Sigmoid colon (tissue), 7 donors: ENCODE results near the gene CC2D1A. TPM values are rescaled to one million over a fixed set of nuclear protein-coding genes. Genes with fewer than 3 reads are reported as not detected.

ENCODE experiments used
- DNase-seq: peaks from one replicate; pipeline ENCODE4 v3.0.0-alpha.2; 2019
- H3K27ac ChIP-seq, 4 donors: fragments of 200-600 bp; sonication (generic); one replicate each; pipeline ENCODE4 v1.5.1; 2016 to 2019; ENCODE audit warnings: mild to moderate bottlenecking in 1 of 4
- H3K27me3 ChIP-seq, 3 donors: fragments of 200-600 bp; sonication (generic); one replicate each; pipeline ENCODE4 v1.5.1; 2019; ENCODE audit warnings: mild to moderate bottlenecking in 1 of 3
- H3K36me3 ChIP-seq, 4 donors: fragments of 200-600 bp; sonication (generic); one replicate each; pipeline ENCODE4 v1.5.1; 2016 to 2019
- H3K4me1 ChIP-seq, 4 donors: fragments of 200-600 bp; sonication (generic); one replicate each; pipeline ENCODE4 v1.5.1; 2017 to 2019
- H3K4me3 ChIP-seq, 4 donors: fragments of 200-600 bp; sonication (generic); one replicate each; pipeline ENCODE4 v1.5.1; 2017 to 2019; ENCODE audit warnings: mild to moderate bottlenecking in 2 of 4, moderate library complexity in 1 of 4
- H3K9me3 ChIP-seq, 4 donors: fragments of 200-600 bp in 3 of 4; sonication (generic) in 3 of 4; one replicate each; pipeline versions ENCODE4 v1.5.1 to v1.6.1; 2013 to 2019
- CTCF ChIP-seq, 4 experiments: fragments of 450-650 bp in 3 of 4; fragments of 200-600 bp in 1 of 4; IDR thresholded peaks; one replicate each; pipeline ENCODE4 v1.5.1; 2016 to 2019; ENCODE audit warnings: antibody characterized with exemption in 4 of 4, mild to moderate bottlenecking in 3 of 4, moderate library complexity in 2 of 4
- EP300 ChIP-seq, 4 donors: sonication (generic); formaldehyde crosslinking; IDR thresholded peaks; one replicate each; pipeline ENCODE4 v1.6.1; 2017; ENCODE audit warnings: antibody characterized with exemption in 4 of 4
- POLR2A ChIP-seq, 2 donors: fragments of 450-650 bp; IDR thresholded peaks; one replicate each; pipeline ENCODE4 v1.6.1; 2016; ENCODE audit warnings: antibody characterized with exemption in 2 of 2, mild to moderate bottlenecking in 2 of 2, moderate library complexity in 2 of 2
- POLR2AphosphoS5 ChIP-seq, 4 donors: sonication (generic); formaldehyde crosslinking; IDR thresholded peaks; one replicate each; pipeline ENCODE4 v1.6.1; 2017; ENCODE audit warnings: antibody characterized with exemption in 4 of 4
- WGBS, 2 donors: extraction: QIAGEN DNeasy Blood & Tissue Kit; methylation state at CpG; one replicate each; pipeline ENCODE4 v1.1.7; 2013; 5-methylcytosine and 5-hydroxymethylcytosine counted together
- intact Hi-C: fragments of 100-400 bp; cut with DNase I; formaldehyde crosslinking; loops from one replicate; pipeline ENCODE4 v1.15.1; 2023
- polyA plus RNA-seq, 3 donors: library from polyadenylated mRNA; stranded (reverse); fragments of 200-250 nt; gene quantifications; one replicate each; pipeline ENCODE4 v1.2.3, GENCODE V29; 2013
- total RNA-seq, 4 donors: library from RNA; depleted of rRNA; stranded (reverse); fragments of >200 nt; gene quantifications; one replicate each; pipeline ENCODE4 v1.1.0, GENCODE V29; 2016
- donor health status: healthy with polysubstance abuse.
- donor health status: Bipolar disorder and iron deficiency.
- donor health status: healthy.

CC2D1A gene
- total and polyA plus RNA-seq, 7 donors = 15.0 to 88.2 (median 33.5) TPM

DNA sequence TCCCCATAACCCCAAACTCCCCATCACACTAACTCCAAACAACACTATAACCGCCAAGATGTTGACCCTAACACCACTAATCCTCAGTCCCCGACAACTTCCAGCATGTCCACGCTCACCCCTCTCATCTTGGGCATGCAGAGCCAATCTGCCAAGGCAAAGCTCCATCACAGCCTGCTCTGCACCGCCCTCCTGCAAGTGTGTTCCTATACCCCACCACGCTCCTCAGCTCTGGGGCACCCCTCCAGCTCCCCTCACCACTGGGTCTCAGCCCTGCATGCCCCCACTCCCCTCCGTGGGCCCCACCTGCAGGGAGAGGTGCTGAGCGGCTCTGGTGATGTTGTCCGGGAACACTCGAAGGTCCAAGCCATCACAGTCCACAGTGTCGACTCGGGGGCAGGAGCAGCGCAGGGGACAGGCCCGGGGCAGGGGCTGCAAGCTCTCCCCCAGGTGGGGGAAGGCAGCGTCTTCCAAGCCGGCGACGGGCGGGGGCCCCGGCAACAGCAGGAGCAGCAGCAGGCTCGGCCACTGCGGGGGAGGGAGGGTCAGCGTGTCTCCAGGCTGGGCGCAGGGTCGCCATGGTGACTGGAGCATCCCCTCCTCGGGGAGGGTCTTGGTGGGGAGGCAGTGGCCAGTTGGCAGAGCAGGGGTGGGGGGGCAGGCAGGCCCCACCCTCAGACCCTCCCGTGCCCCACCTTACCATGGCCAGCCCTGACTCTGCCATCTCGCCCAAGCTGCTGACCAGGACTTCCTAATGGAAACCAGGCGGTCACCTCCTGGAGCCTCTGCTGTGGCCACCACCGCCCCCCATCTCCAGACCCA is 31.7 kb downstream of the CC2D1A start:
- Histone ChIP-seq H3K9me3 (no peaks in the 10 kb centered on the region), H3K36me3 (no peaks in the 10 kb centered on the region), H3K4me3 (peak overlapping the region in 2 of 4 donors; percentile 22 to 31), H3K4me1 (no peaks in the 10 kb centered on the region), H3K27me3 (peaks cover 6 to 50% (median 26%) of the 10 kb centered on the region in 3 donors), H3K27ac (no peak overlapping the region)
- 17 to 22% methylated on average over 29 of the region's 29 CpGs for WGBS, 2 donors
- DNase-seq = no peak
- intact Hi-C loops = no loop called here
- TF ChIP-seq CTCF (IDR thresholded peaks at IDR 0.05) (no peak), POLR2AphosphoS5 (IDR thresholded peaks at IDR 0.05) (no peak), EP300 (IDR thresholded peaks at IDR 0.05) (no peak), POLR2A (IDR thresholded peaks at IDR 0.05) (no peak)

DNA sequence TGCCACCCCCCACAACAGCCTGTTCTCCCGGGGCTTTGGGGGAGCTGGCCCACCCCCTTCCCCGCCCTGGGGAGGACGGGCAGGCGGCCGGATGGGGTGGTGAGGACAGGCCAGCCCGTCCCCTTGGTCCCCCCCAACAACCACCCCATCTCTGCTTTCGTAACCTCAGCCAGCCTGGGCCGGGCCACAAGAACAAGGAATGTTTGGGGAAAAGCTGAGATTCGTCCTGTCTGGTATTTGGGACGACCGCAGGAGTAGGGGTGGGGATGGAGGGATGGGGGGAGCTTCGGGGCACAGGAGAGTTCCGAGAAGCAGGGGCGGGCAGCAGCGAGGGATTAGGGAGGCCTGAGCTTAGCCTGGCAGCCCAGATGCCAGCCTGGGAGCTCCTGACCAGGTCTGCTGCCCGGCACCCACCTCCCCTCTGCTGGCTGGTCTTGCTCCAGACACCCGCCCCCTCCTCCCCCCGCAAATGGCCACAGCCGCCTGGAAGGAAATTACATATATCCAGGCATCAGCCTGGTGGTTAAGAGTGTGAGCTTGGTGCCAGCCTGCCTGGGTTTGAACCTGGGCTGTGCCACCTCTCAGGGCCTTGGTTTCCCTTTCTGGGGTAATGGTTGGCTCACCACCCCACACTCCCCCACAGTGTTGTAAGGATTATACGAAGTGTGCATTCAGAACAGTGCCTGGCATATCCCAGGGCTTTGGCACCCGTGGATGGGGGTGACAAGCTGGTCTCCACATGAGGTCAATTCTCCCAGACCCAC is 32.5 kb downstream of the CC2D1A start, which contains the start of gene PODNL1:
PODNL1 (minus strand) TSS at position 117 of the 764 bp plus-strand sequence. CDS start 236 bp downstream, outside the sequence.
- H3K9me3 ChIP-seq = no peaks in the 10 kb centered on the region
- H3K27me3 ChIP-seq = peaks cover 6 to 44% (median 26%) of the 10 kb centered on the region in 3 donors
- no peak for DNase-seq
- H3K27ac ChIP-seq = no peak within 1 kb of the TSS
- WGBS, 2 donors = 29 to 50% methylated on average over 21 of the region's 21 CpGs
- peak within 1 kb of the TSS in 2 of 4 donors; percentile 22 to 31 for H3K4me3 ChIP-seq
- TF ChIP-seq POLR2AphosphoS5 (IDR thresholded peaks at IDR 0.05) (no peak), EP300 (IDR thresholded peaks at IDR 0.05) (no peak), CTCF (IDR thresholded peaks at IDR 0.05) (no peak), POLR2A (IDR thresholded peaks at IDR 0.05) (no peak)
- no peaks in the 10 kb centered on the region for H3K36me3 ChIP-seq
- intact Hi-C loops = no loop called here
- H3K4me1 ChIP-seq = no peaks in the 10 kb centered on the region

- Histone ChIP-seq H3K27ac (no peak overlapping the region), H3K27me3 (peaks cover 6 to 15% (median 14%) of the 10 kb centered on the region in 3 donors), H3K36me3 (no peaks in the 10 kb centered on the region), H3K4me3 (no peak overlapping the region), H3K4me1 (no peaks in the 10 kb centered on the region), H3K9me3 (no peaks in the 10 kb centered on the region)
- WGBS, 2 donors = 93 to 98% methylated on average over 1 of the region's 1 CpG
- DNase-seq = no peak
- TF ChIP-seq CTCF (IDR thresholded peaks at IDR 0.05) = no peak
- no peak for TF ChIP-seq POLR2AphosphoS5 (IDR thresholded peaks at IDR 0.05)
- no peak for TF ChIP-seq POLR2A (IDR thresholded peaks at IDR 0.05)
- TF ChIP-seq EP300 (IDR thresholded peaks at IDR 0.05) = no peak
- intact Hi-C loops = no loop called here
Measured at GRCh38 chr19:13942023-13942684, 36.2 kb downstream of the CC2D1A start.

- 56 to 86% methylated on average over 4 of the region's 4 CpGs for WGBS, 2 donors
- intact Hi-C loops = no loop called here
- Histone ChIP-seq H3K9me3 (no peaks in the 10 kb centered on the region), H3K36me3 (no peaks in the 10 kb centered on the region), H3K27me3 (no peaks in the 10 kb centered on the region), H3K4me3 (no peak overlapping the region), H3K4me1 (no peaks in the 10 kb centered on the region), H3K27ac (no peak overlapping the region)
- TF ChIP-seq CTCF (IDR thresholded peaks at IDR 0.05) = no peak
- TF ChIP-seq EP300 (IDR thresholded peaks at IDR 0.05) = no peak
- no peak for TF ChIP-seq POLR2A (IDR thresholded peaks at IDR 0.05)
- TF ChIP-seq POLR2AphosphoS5 (IDR thresholded peaks at IDR 0.05) = no peak
- no peak for DNase-seq
Measured at GRCh38 chr19:13946414-13946813, 40.4 kb downstream of the CC2D1A start.
